ENCODE results near the gene ZNF385B. TPM values are rescaled to one million over a fixed set of nuclear protein-coding genes. Genes with fewer than 3 reads are reported as not detected.

ZNF385B gene
- total and polyA plus RNA-seq, 10 of the 15 experiments (the other 5 are each of a cell fraction or from before 2014, with no cell fraction given): not detected

DNA sequence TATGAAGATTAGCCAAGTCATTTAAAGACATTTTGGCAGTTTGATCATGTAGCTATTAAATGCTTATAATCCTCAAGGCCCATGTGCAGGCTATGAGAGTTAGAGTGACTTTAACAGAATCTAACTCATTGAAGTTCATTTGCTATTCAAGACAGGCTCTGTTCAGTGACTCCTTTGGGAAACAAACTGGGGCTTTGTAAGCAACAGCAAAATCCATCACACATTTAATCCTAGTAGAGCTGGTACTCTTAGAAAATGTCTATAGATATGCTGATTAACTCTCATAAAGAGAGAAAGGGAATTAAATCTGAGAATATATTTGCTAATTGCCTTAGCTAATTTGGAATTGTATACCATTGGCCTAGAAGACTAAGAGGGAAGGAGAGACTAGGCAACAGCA lies 414.0 kb downstream of the ZNF385B start:
- Histone ChIP-seq H3K79me2 (ENCODE audit: control insufficient read depth, insufficient read depth, low read length) (no peaks in the 10 kb centered on the region), H3K9me3 (replicated peaks; ENCODE audit: control insufficient read depth, insufficient read depth, low read length) (no peaks in the 10 kb centered on the region), H3K4me3 (no peak overlapping the region), H3K27ac (ENCODE audit: control insufficient read depth, insufficient read depth) (no peak overlapping the region), H3K4me2 (ENCODE audit: control insufficient read depth, insufficient read depth) (no peak overlapping the region), H3K4me1 (ENCODE audit: control insufficient read depth, insufficient read depth, low read length) (no peaks in the 10 kb centered on the region), H2AFZ (ENCODE audit: control insufficient read depth, low read depth, low read length) (no peak overlapping the region), H4K20me1 (ENCODE audit: control insufficient read depth, insufficient read depth) (no peaks in the 10 kb centered on the region), H3K9ac (ENCODE audit: control insufficient read depth, insufficient read depth, low read length) (no peak overlapping the region), H3K36me3 (ENCODE audit: control insufficient read depth in 2 of 2, insufficient read depth in 2 of 2, low read length in 1 of 2) (no peaks in the 10 kb centered on the region), H3K27me3 (replicated peaks in 1 of 2; ENCODE audit: control insufficient read depth in 2 of 2, insufficient read depth in 2 of 2, low read length in 1 of 2) (peaks cover 0 to 3% of the 10 kb centered on the region in 2 experiments; a peak in 1 of 4 replicates)
- ChIA-PET RAD21 (ENCODE audit: unreplicated experiment) (no interaction called here), POLR2A (no interaction called here), CTCF (interaction anchor here (1.1 to 1.7 kb wide), 6 partner anchors 9 to 746 kb away, joined by 3 to 7 read pairs (median 4); no protein-coding TSS in a partner anchor), SMC1A (ENCODE audit: uncharacterized antibody, unreplicated experiment) (interaction anchor here (0.6 to 1.0 kb wide), 2 partner anchors 227 to 1053 kb away, joined by 3 read pairs; no protein-coding TSS in a partner anchor)
- ATAC-seq (no peak), FAIRE-seq (no peak), DNase-seq (ENCODE audit: low read depth, low spot score) (no peak)
- in situ Hi-C loops (cut with MboI): loop anchor here (10.0 kb wide), 1 partner anchor 683 kb away; no protein-coding TSS in a partner anchor
- TF ChIP-seq, protein P1, sequence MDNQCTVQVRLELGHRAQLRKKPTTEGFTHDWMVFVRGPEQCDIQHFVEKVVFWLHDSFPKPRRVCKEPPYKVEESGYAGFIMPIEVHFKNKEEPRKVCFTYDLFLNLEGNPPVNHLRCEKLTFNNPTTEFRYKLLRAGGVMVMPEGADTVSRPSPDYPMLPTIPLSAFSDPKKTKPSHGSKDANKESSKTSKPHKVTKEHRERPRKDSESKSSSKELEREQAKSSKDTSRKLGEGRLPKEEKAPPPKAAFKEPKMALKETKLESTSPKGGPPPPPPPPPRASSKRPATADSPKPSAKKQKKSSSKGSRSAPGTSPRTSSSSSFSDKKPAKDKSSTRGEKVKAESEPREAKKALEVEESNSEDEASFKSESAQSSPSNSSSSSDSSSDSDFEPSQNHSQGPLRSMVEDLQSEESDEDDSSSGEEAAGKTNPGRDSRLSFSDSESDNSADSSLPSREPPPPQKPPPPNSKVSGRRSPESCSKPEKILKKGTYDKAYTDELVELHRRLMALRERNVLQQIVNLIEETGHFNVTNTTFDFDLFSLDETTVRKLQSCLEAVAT (IDR thresholded peaks at IDR 0.05): no peak
- TF ChIP-seq RELA (IDR thresholded peaks at IDR 0.05; ENCODE audit: borderline replicate concordance, partially characterized antibody) (no peak), ESRRA (IDR thresholded peaks at IDR 0.05; ENCODE audit: low read length) (no peak), TBL1XR1 (IDR thresholded peaks at IDR 0.05; ENCODE audit: low read depth, low read length) (no peak), ZBED1 (IDR thresholded peaks at IDR 0.05; ENCODE audit: borderline replicate concordance) (no peak), ZNF384 (IDR thresholded peaks at IDR 0.05; ENCODE audit: borderline replicate concordance, low read depth, low read length) (no peak), POLR2AphosphoS2 (IDR thresholded peaks at IDR 0.05; ENCODE audit: low read depth, low read length) (no peak), MTA2 (IDR thresholded peaks at IDR 0.05; ENCODE audit: low read depth) (no peak), NFYB (IDR thresholded peaks at IDR 0.05; ENCODE audit: insufficient read depth, low read depth, low read length) (no peak), HDGF (IDR thresholded peaks at IDR 0.05) (no peak), ZNF24 (IDR thresholded peaks at IDR 0.05) (no peak), RBBP5 (conservative IDR thresholded peaks at IDR 0.05) (no peak), BACH1 (IDR thresholded peaks at IDR 0.05; ENCODE audit: borderline replicate concordance) (no peak), SMAD5 (IDR thresholded peaks at IDR 0.05; ENCODE audit: low read depth) (no peak)
- TF ChIP-seq, protein P2, sequence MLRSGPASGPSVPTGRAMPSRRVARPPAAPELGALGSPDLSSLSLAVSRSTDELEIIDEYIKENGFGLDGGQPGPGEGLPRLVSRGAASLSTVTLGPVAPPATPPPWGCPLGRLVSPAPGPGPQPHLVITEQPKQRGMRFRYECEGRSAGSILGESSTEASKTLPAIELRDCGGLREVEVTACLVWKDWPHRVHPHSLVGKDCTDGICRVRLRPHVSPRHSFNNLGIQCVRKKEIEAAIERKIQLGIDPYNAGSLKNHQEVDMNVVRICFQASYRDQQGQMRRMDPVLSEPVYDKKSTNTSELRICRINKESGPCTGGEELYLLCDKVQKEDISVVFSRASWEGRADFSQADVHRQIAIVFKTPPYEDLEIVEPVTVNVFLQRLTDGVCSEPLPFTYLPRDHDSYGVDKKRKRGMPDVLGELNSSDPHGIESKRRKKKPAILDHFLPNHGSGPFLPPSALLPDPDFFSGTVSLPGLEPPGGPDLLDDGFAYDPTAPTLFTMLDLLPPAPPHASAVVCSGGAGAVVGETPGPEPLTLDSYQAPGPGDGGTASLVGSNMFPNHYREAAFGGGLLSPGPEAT (IDR thresholded peaks at IDR 0.05; ENCODE audit: low read depth): no peak
- TF ChIP-seq, protein P3, sequence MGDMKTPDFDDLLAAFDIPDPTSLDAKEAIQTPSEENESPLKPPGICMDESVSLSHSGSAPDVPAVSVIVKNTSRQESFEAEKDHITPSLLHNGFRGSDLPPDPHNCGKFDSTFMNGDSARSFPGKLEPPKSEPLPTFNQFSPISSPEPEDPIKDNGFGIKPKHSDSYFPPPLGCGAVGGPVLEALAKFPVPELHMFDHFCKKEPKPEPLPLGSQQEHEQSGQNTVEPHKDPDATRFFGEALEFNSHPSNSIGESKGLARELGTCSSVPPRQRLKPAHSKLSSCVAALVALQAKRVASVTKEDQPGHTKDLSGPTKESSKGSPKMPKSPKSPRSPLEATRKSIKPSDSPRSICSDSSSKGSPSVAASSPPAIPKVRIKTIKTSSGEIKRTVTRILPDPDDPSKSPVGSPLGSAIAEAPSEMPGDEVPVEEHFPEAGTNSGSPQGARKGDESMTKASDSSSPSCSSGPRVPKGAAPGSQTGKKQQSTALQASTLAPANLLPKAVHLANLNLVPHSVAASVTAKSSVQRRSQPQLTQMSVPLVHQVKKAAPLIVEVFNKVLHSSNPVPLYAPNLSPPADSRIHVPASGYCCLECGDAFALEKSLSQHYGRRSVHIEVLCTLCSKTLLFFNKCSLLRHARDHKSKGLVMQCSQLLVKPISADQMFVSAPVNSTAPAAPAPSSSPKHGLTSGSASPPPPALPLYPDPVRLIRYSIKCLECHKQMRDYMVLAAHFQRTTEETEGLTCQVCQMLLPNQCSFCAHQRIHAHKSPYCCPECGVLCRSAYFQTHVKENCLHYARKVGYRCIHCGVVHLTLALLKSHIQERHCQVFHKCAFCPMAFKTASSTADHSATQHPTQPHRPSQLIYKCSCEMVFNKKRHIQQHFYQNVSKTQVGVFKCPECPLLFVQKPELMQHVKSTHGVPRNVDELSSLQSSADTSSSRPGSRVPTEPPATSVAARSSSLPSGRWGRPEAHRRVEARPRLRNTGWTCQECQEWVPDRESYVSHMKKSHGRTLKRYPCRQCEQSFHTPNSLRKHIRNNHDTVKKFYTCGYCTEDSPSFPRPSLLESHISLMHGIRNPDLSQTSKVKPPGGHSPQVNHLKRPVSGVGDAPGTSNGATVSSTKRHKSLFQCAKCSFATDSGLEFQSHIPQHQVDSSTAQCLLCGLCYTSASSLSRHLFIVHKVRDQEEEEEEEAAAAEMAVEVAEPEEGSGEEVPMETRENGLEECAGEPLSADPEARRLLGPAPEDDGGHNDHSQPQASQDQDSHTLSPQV (IDR thresholded peaks at IDR 0.05): no peak
- intact Hi-C loops (cut with micrococcal nuclease; ENCODE audit: unreplicated experiment): no loop called here
- no TSS peak for BruUV-seq (replicated peaks)
